ENCODE results near the gene DLGAP1. TPM values are rescaled to one million over a fixed set of nuclear protein-coding genes. Genes with fewer than 3 reads are reported as not detected.

The DLGAP1 gene
- total and polyA plus RNA-seq, 2 of the 4 experiments (the other 2 are of a cell fraction), result under 0.01 to 0.09 TPM

GRCh38 chr18:4078246-4078645 is 376.9 kb downstream of the DLGAP1 start:
- H3K9ac ChIP-seq (ENCODE audit: low read depth, low read length), result no peak overlapping the region
- no peaks in the 10 kb centered on the region for H3K9me3 ChIP-seq (ENCODE audit: control insufficient read depth, insufficient read depth, low read length)
- H4K20me1 ChIP-seq (ENCODE audit: insufficient read depth, low read length), result no peaks in the 10 kb centered on the region
- H3K18ac ChIP-seq (ENCODE audit: low read depth, low read length), result no peak overlapping the region
- H2AK5ac ChIP-seq (ENCODE audit: low read depth, low read length), result no peak overlapping the region
- H2BK20ac ChIP-seq (ENCODE audit: low read depth, low read length), result no peak overlapping the region
- H3K4ac ChIP-seq (ENCODE audit: low read depth, low read length), result no peak overlapping the region
- H3K4me2 ChIP-seq (ENCODE audit: low read depth, low read length), result no peak overlapping the region
- H3K23ac ChIP-seq (ENCODE audit: low read depth, low read length), result no peak overlapping the region
- TF ChIP-seq BHLHE40 (IDR thresholded peaks at IDR 0.05; ENCODE audit: low read depth, low read length) (no peak), CTCF (conservative IDR thresholded peaks at IDR 0.05; ENCODE audit: low read depth, low read length) (no peak), FOS (IDR thresholded peaks at IDR 0.05; ENCODE audit: low read depth, low read length) (no peak), MXI1 (IDR thresholded peaks at IDR 0.05; ENCODE audit: borderline replicate concordance, low read depth, low read length) (no peak), ELK1 (IDR thresholded peaks at IDR 0.05; ENCODE audit: borderline replicate concordance, low read depth, low read length) (no peak), USF2 (IDR thresholded peaks at IDR 0.05; ENCODE audit: low read depth, low read length) (no peak), CHD1 (IDR thresholded peaks at IDR 0.05; ENCODE audit: low read depth, low read length) (no peak), MAFK (IDR thresholded peaks at IDR 0.05; ENCODE audit: low read depth, low read length) (no peak), POLR2A (IDR thresholded peaks at IDR 0.05; ENCODE audit: low read depth, low read length) (no peak), NFE2L2 (IDR thresholded peaks at IDR 0.05; ENCODE audit: low read depth, low read length) (no peak), SMC3 (IDR thresholded peaks at IDR 0.05; ENCODE audit: low read depth, low read length) (no peak), CEBPB (IDR thresholded peaks at IDR 0.05; ENCODE audit: low read depth, low read length) (no peak), RAD21 (IDR thresholded peaks at IDR 0.05; ENCODE audit: low read length) (no peak), MAZ (IDR thresholded peaks at IDR 0.05; ENCODE audit: borderline replicate concordance, low read depth, low read length) (no peak), RFX5 (IDR thresholded peaks at IDR 0.05; ENCODE audit: low read depth, low read length) (no peak), RCOR1 (IDR thresholded peaks at IDR 0.05; ENCODE audit: insufficient replicate concordance, low read length) (no peak)
- no peak overlapping the region for H2BK15ac ChIP-seq (ENCODE audit: low read depth, low read length)
- no peaks in the 10 kb centered on the region for H3K27me3 ChIP-seq (ENCODE audit: control insufficient read depth, insufficient read depth, low read length)
- H2BK5ac ChIP-seq (ENCODE audit: low read depth, low read length, poor library complexity, severe bottlenecking), result no peak overlapping the region
- no peaks in the 10 kb centered on the region for H3K36me3 ChIP-seq (ENCODE audit: control insufficient read depth, insufficient read depth, low read length)
- POLR2A ChIA-PET (ENCODE audit: unreplicated experiment), result no interaction called here
- dilution Hi-C loops (cut with HindIII; ENCODE audit: low sequenced_read_pairs, unreplicated experiment), result no loop called here
- no peak overlapping the region for H4K8ac ChIP-seq (ENCODE audit: low read depth in 2 of 2, low read length in 2 of 2)
- no peaks in the 10 kb centered on the region for H3K4me1 ChIP-seq (ENCODE audit: control insufficient read depth, insufficient read depth, low read length)
- intact Hi-C loops (cut with micrococcal nuclease), result no loop called here
- H3K56ac ChIP-seq (ENCODE audit: extremely low read depth, insufficient read depth, low read length), result no peak overlapping the region
- ATAC-seq (ENCODE audit: low read depth), result no peak
- no TSS peak for BruUV-seq (replicated peaks)
- H3K4me3 ChIP-seq (ENCODE audit: insufficient read depth, low read depth, low read length), result no peak overlapping the region
- no peak overlapping the region for H2AK9ac ChIP-seq (replicated peaks; ENCODE audit: low read depth, low read length, poor library complexity)
- no CpG with 5 or more reads among the region's 4 CpGs for WGBS, 2 experiments (ENCODE audit: extremely low coverage in 2 of 2, insufficient read length in 1 of 2)
- no peak for DNase-seq
- no peaks in the 10 kb centered on the region for H3K79me1 ChIP-seq (ENCODE audit: low read depth in 1 of 2, low read length in 2 of 2)
- no peak overlapping the region for H2AFZ ChIP-seq (replicated peaks; ENCODE audit: low read length, poor library complexity)
- no peak overlapping the region for H3K14ac ChIP-seq (replicated peaks; ENCODE audit: low read depth, low read length)
- no peaks in the 10 kb centered on the region for H3K9me1 ChIP-seq (ENCODE audit: insufficient read depth, low read length)
- no peak overlapping the region for H4K5ac ChIP-seq (ENCODE audit: low read depth, low read length)
- in situ Hi-C loops (cut with MboI; ENCODE audit: low sequenced_read_pairs), result no loop called here
- H4K91ac ChIP-seq (ENCODE audit: insufficient read depth, low read depth, low read length), result no peak overlapping the region
- H3K27ac ChIP-seq (ENCODE audit: insufficient read depth, low read length), result no peak overlapping the region
- H2BK120ac ChIP-seq (ENCODE audit: low read depth, low read length), result no peak overlapping the region
- CTCF ChIA-PET, result no interaction called here
